Activated CD8-positive, alpha-beta memory T cell treated with anti-CD3 and anti-CD28 coated beads, Interleukin-2, amount 50 U/mL, for 1 hour (primary cell): Measurements from ENCODE around the gene FASTKD2.
"Not testable (repeated sequence)": the region's sequence is repeated elsewhere in the genome, so short reads cannot be mapped to it uniquely, and the experiment has no call there.

Experiments used
- DNase-seq: peaks from one replicate; pipeline ENCODE4 v3.0.0-alpha.2; 2020; ENCODE audit errors: extremely low read depth

Gene FASTKD2

DNA sequence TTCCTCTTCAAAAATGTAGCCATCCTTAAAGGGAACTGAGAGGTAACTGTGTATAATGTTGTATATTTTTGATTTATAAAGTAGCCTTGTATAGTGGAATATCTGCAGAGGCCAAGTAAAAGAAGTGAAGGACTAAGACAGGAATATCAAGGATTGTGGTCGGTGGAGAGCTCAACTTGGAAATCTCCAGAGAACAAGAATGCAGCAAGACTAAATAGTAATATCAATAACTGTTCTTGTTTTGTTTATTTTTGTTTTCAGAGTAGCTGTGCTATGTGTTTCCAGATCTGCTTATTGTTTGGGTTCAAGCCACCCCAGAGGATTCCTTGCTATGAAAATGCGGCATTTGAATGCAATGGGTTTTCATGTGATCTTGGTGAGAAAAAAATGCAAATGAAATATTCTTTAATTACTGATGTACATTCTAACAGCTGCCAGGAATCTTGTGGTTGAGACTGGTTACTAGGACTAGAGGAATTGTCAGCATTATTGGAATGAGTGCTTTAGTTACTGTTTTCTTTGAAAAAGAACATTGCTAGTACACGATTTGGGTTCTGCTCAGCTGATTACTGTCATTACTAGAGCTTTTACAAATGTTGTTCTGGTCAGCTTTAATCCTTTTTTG lies 25.0 kb downstream of the FASTKD2 start:
- no peak for DNase-seq

DNA sequence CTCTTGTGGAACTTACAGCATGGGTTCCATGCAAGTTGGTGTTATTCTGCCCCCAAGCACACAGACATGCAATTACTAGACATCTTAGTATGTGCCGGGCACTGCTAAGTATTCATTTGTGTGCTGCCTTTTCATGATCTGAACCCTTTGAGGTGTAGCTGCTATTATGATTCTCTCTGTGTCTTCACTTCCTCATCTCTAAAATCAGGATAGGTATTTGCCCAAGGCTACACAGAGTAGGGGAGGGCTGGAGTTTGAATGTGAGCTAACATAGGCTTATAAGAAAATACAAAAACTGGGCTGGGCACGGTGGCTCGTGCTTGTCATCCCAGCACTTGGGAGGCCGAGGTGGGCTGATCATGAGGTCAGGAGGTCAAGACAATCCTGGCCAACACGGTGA lies 27.2 kb downstream of the FASTKD2 start:
- no peak for DNase-seq

DNA sequence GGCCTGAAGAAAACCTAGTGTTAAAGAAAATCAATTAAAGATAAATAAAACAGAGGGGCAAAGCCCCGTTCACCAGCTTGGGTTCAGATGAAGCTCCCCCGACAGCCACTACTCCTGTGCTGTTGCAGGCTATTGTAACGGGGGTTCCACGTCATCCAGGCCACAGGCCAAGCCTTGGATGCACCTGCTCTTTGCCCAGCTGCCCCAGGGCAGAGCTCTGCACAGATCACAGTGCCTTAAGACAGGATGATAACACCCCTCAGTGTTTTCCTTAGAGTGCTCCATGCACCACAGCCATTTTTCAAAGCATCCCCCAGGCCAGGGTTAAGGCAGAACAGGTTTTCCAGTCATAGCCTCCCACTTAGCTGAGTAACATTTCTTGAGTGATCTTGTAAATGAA lies 32.0 kb downstream of the FASTKD2 start:
- no peak for DNase-seq

DNA sequence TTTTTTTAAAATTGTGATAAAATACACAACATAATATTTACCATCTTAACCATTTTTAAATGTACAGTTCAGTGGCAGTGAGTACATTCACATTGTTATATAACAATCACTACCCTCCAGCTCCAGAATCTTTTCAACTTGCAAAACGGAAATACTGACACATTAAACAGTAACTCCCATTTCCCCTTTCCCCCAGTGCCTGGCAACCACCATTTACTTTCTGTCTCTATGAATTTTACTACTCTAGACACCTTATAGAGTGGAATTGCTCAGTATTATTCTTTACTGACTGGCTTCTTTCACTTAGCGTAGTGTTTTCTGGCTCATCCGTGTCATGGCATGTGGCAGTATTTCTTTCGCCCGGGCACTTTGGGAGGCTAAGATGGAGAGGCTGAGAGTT lies 32.6 kb downstream of the FASTKD2 start:
- no peak for DNase-seq

DNA sequence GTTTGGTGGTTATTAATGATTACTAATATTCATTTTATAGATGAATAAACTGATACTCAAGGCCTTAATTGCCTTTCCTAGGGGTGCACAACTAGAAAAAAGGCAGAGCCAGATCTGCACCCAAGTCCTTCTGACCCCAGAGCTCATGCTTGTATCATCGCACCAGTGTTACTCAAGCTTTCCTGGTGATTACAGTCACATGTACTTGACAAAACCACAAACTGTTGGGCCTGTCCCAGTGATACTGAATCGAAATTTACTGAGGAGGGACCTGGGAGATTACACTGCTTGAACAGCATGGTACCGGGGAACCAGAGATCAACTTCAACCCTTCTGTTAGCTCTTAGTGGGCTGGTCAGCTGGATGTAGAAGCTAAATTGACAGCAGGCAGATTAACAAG lies 33.7 kb downstream of the FASTKD2 start:
- DNase-seq: no peak

DNA sequence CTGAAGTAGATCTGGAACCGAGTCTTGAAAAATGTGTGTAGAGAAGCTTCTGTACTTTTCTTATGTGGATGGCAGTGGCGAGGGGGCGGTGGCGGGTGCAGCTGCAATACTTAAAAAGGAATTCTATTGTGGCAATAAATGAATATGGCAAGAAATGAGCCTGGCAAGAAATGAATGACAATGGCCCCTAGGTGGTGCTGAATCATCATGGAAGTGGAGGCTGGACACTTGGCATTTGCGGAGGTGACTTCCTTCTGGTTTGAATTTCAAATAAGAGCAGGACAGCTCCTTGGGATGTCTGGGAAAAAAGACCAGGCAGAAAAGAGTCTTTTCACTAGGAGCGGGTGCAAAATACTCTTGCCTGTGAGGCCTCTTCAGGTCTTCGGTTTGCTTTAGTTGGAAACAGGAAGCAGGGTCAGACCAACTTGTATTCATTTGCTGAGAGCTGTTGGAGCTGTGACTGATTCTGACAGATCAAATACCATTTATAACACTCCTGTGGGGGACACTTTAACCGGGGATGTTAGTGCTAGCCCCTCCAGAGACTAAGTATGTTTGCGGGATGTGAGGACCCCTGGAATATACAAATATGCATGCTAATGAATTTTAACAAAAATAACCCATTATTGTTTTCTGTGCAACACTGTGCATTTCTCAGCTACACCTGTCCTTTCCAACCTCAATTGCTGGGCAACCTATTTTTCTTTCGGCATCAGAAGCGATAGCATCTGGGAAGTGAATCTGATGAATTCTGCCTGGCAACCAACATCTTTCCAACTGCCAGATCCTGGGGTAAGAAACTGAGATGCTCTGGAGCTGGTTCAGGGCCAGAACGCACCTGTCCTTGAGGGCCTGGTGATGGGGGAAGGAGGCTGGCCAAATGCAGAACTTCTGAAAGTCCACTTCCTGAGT lies 35.4 kb downstream of the FASTKD2 start:
- no peak for DNase-seq

DNA sequence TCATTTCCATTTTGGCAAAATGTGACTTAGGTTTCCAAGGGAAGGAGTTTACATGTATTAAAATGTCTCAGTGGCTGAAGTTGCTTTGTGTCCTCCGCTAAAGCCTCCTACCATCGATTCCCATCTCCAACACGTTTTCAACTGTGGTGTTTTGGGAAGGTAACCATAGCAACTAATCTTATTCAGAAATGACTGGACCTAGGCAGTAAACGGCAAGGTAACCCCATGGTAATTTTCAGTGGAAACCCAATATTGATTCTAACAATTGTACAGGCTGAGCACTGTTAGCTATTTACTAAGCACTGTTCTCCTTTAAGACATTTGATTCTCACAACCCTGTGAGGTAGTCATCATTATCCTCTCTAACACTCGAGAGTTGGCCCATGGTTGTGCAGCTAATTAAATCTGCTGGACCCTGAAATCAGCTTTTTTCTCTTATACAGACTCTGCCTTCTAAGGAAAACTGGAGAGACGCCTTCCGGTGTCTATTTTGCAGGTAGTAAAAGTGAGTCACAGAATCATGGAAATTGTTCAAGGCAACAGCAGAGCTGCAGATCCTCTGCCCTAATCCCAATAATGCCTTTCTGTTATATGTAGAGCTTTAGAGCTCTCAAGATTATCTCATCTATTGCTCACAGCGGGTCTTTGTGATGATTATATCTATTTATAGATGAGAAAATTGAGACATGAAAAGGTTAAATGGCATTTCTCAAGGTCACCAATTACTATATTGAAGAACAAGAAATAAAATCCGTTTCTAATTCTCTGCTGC lies 36.2 kb downstream of the FASTKD2 start:
- no peak for DNase-seq

DNA sequence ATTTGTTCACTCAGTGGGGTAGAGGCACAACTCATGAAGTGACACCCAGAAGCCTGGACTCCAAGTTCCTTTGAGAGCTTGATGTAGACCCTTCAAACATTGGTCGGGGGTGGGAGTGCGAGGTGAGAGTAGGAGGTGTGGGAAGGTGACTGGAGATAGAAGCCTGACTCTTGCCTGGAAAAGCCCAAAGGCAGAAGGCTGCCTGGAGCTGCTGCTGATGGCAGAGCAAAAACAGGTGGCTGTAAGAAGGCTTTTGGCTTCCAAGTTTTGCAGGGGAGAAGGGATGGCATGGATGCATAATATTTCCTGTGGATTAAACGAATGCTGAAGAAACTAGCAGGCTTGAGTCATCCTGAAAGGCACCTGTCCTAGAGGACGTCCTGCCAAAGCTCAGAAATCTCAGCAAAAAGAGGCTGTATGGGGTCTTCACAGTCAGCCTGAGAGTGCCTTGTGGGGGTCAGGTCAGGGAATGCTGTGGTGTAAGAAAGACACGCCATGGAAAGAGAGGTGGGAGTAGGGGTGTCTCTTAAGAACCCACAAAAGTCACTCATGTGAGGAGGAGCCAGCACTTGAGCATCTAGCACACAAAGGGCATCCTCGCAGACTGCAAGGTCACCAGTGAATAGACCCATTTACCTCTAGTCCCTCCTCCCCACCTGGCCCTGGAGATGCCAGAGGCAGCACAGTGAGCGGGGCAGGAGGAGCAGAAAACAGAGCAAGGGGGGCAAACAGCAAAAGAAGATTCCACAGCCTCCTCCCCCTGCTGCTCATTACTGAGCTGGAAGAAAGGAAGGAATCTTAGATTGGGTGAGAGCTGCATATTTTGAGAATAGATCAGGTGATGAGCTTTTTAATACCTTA lies 37.5 kb downstream of the FASTKD2 start:
- no peak for DNase-seq

DNA sequence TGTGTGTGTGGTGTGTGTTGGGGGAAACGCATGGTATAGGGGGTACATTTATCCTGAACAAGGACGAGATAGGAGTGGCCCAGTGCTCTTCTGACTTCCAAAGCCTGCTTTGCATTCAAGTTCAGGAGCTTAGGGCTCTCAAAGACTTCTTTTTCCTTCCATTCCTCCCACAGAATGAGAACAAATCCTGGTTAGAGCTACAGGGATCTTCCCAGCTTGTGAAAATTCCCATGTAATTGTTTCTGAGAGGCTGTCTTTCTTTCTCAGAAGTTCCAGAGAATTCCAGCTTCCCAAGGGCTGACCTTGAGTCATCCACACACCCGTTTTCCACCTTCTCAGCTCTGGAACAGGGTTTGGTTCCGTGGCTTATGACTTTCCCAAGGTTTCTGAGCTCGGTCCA lies 38.9 kb downstream of the FASTKD2 start:
- no peak for DNase-seq

DNA sequence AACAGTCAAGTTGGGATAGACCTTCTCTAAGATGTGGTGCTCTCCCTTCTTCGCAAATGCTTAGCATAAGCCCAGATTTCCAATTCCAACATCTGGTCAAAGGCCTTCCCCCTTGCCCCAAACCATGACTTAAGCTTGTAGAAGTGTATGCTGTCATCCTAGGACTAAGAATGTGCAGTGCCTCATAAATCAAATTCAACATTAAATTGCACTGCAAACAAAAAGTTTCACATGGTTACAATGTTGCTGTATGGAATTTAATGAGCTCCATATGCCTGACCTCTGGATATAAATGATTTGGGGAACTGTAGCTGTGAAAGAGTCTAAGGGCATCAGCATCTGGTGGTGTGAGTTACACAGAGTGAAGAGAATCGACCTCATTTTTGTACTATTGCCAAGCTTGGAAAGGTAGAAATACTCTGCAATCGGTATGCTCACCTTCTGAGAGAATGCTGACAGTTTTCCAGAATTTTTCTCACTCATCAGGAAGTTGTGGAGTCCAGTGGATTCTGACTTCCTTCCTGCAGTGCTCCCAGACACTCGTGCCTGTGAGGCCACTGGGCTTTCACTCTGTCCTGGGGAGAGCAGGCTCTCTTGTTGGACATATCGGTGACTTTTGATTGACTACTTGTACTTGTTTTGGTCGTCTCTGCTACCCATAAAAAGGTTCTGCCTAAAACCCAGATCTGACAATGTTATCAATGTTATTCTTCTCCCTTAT lies 40.6 kb downstream of the FASTKD2 start:
- DNase-seq: no peak

DNA sequence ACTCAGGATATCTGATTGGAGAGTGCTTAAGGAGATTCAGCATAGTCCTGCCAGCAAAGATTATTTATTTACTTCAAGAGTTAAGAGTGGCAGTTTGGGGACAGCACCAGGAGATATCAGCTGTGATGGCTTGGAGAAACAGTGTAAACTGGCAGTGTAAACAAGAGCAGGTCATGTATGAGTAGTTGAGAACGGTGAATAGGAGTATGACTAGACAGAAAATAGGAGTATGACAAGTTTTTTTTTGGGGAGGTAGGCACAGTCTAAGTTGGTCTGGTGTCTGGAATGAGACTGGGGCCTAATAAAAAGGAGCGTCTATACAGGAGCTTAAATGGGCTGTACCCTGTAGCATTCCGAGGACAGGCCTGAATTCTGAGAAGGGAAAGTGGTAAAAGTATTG lies 42.2 kb downstream of the FASTKD2 start:
- DNase-seq: not testable (repeated sequence)

DNA sequence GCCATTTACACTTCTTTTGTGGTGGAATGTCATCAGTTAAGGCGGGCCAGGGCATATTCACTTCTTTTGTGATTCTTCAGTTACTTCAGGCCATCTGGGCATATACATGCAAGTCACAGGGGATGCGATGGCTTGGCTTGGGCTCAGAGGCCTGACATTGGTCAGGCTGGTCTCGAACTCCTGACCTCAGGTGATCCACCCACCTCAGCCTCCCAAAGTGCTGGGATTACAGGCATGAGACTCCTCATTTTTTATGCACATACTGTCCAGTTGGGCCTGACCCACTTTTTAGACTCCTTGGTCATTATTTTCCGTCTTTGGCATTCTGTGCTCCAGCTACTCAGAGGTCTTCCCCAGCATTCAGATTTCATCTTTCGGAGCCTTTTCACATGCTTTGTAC lies 47.1 kb downstream of the FASTKD2 start:
- not testable (repeated sequence) for DNase-seq

DNA sequence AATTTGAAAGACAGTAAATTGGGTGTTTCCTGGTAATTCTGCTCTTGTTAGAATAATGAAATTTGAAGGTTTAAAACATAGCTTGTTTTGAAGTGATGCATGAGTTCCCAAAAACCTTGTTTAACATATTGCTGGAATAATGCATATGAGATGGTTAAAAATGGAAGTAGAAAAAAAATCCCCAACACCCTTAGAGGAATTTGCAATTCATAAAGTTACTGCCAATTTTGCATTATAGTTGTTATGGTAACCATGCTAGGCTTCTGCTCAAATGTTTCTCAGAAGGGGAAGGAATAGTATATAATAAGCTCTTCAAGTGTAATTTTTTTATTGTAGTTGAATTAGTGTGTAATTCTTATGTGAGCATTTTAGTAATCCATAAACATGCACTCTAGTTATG lies 49.1 kb downstream of the FASTKD2 start:
- no peak for DNase-seq

DNA sequence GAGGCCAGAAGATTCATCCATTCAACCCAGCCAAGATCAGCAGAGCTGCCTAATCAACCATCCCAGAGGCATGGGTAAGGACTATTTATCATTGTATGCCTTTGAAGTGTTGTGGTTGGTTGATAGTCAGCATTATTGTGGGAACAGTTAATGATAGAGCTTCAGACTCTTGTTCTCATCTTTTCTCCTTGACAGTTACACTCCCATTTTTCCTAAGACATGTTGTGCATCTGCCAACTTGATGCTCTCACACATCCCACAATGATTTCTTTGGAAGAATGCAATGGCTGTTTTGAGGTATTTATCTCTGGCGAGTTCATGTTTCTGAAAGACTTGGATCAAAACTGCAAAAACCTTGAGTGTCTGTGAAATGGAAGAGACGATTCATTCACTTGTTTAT lies 55.4 kb downstream of the FASTKD2 start:
- no peak for DNase-seq

DNA sequence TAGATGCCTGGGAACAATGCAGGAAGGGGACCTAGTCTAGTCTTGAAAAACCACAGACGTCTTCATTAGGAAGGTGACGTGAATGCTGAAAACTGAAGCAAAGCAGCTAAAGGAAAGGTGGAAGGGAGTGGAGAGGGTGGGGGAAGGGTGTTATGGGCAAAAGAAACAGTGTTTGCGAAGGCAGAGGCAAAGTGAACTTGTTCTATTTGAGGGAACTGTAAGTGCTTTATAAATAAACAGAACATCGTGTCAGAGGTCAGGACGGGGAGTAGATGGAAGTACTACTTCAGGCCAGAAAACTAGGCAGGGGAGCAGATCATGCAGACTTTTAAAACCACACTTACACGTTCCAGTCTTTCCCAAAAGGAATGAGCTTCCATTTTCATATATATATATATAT lies 57.8 kb downstream of the FASTKD2 start:
- DNase-seq: no peak

DNA sequence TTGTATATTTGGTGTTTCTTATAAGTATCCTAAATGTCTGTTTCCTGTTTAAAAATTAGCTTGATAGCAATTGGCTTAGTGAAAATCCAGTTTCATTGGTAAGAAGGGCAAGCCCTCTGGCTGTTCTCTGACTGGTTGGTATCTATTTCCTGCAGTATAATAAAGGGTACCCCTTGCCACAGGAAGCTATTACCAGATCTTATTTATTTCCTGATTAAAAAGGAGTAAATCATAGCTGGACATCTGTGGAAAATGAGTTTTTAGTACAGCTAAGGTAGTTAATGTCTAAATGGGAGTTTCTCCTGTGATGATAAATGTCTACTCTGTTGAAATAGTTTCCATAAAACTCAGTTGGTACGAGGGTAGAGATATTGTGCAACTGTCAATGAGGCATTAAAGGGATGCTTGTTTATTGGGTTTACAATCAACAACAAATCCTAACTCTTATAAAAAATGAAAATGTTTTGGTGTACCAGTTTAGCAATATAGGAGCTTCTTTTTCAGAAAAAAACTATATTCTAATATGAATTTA lies 58.7 kb downstream of the FASTKD2 start:
- no peak for DNase-seq

DNA sequence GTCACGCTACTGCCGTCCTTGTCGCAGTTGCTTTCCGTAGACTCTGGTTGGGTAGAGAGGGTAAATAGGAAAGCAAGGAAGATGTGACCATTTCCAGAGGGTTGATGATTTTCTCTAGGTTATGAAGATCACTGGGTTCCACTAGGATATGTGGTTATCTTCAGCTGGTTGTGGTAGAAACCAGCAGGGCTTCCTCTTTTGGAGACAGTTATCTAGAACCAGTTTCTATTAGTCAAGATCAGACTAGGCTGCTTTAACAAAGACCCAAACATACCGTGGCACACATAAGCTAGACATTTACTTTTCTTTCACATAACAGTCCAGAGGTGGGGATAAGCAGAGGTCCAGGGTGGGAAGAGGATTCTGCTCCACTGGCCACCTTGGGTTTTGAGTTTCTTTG lies 59.6 kb downstream of the FASTKD2 start:
- no peak for DNase-seq

DNA sequence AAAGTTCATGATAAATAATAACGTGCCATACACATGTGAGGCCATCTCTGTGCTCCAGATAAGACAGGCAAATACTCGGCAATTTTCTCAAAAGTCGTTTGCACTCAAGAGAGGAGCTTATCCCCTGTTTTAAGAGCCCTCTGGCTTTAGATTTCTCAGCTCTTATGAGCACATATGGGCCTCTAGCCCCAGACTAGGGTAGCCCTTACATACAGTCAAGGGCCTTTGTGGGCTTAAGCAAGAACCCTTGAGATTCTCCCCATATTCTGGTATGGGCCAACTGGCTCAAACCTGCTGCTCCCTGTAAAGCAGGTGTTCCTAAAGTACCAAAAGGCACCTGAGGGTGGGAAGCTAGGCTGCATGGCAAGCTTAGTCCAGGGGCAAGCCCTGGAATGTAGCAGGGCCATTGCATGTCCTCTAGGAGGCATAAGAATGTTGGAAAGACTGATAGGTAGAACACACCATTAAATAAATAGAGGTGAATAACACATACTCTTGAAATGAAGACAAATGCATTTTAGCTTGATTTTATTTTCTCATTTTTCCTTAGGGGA lies 66.1 kb downstream of the FASTKD2 start:
- no peak for DNase-seq

DNA sequence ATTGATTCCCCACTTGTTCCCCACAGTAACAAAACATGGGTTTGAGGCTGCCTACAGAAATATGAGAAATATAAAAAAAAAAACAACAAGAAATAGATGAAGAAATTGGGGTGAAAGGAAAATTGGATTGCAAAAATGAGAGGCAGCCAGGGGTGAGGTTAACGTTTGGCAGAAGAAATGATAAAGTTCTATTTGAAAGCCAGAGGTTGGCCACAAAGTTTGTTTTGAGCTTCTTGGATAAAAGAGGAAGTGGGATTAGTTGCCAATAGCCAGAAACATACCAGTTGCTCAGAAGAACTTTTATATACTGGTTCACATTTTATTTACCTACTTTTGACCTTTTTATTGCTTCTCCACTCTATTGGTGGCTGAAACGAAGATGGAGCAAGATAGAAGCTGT lies 67.5 kb downstream of the FASTKD2 start:
- DNase-seq: no peak

DNA sequence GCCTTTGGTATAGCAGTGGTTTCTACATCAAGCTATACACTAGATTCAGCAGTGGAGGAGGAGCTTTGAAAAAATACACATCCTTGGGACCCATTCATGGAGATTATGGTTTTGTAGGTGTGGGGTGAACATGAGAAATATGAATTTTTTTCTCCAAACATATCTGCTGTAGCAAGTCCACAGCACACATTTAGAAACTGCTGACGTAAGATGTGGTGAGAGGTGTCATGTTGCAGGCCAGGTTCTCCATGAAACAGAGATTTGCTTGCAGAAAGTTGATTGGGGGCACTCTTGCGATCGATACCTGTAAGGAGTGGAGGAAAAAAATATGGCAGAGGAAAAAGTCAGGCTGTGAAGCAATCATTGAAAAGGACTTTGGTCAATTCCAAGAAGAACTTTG lies 67.9 kb downstream of the FASTKD2 start:
- DNase-seq: no peak
